ENCODE data around the gene OR7A17.

The OR7A17 gene

GRCh38 chr19:14886032-14886431 is at the start of gene OR7A17:
OR7A17 (minus strand) TSS chr19:14886132; CDS start chr19:14881355, 4,777 bp downstream.
- no peak for DNase-seq

- DNase-seq = no peak
These were observed 47.6 kb upstream of the OR7A17 start for GRCh38 chr19:14933506-14933905.

- no peak for DNase-seq
These were observed 30.9 kb upstream of the OR7A17 start for GRCh38 chr19:14916848-14917247.

GRCh38 chr19:14915116-14915515 is 29.2 kb upstream of the OR7A17 start:
- peak; percentile 37 for DNase-seq

GRCh38 chr19:14906711-14907110 is 20.8 kb upstream of the OR7A17 start:
- DNase-seq = no peak

- no peak for DNase-seq
These were observed 15.8 kb upstream of the OR7A17 start for GRCh38 chr19:14901675-14902260.

- DNase-seq = no peak
These were observed 4.9 kb upstream of the OR7A17 start for GRCh38 chr19:14890643-14891379.

- DNase-seq = no peak
These were observed 4.2 kb upstream of the OR7A17 start for GRCh38 chr19:14889994-14890642.

GRCh38 chr19:14871619-14872230 is 14.2 kb downstream of the OR7A17 start:
- DNase-seq = no peak

- no peak for DNase-seq
These were observed 17.4 kb downstream of the OR7A17 start for GRCh38 chr19:14868497-14868896.

- DNase-seq = no peak
These were observed 37.1 kb downstream of the OR7A17 start, which contains the start of gene OR7A10 for GRCh38 chr19:14848822-14849221. OR7A10 (minus strand) TSS chr19:14848922; CDS start chr19:14841877, 7,045 bp downstream.

- DNase-seq = no peak
These were observed 42.4 kb downstream of the OR7A17 start for GRCh38 chr19:14843578-14843977.

GRCh38 chr19:14843169-14843568 is 42.8 kb downstream of the OR7A17 start:
- DNase-seq = no peak

- DNase-seq = no peak
These were observed 45.7 kb downstream of the OR7A17 start for GRCh38 chr19:14840206-14840605.

GRCh38 chr19:14837391-14837790 is 48.5 kb downstream of the OR7A17 start:
- DNase-seq = no peak

- no peak for DNase-seq
These were observed 50.9 kb downstream of the OR7A17 start, which contains the start of the genes OR7A5 and OR7C1 for GRCh38 chr19:14835011-14835410. OR7A5 (minus strand) TSS chr19:14835185; CDS start chr19:14828241, 6,944 bp downstream. OR7C1 (minus strand) TSS chr19:14835185; CDS start chr19:14800136, 35,049 bp downstream.

- DNase-seq = no peak
These were observed 55.2 kb downstream of the OR7A17 start for GRCh38 chr19:14830702-14831101.

Data from NCI-H1694 treated with DMSO at 0.1 percent for 48 hours (cell line).